Right forelimb (tissue), 1 donor: ENCODE data around the gene NCAPD3.
"Not testable (repeated sequence)": the region's sequence is repeated elsewhere in the genome, so short reads cannot be mapped to it uniquely, and the experiment has no call there.

Experiments
- DNase-seq: peaks from one replicate; pipeline ENCODE4 v3.0.0-alpha.2; 2018

The NCAPD3 gene

GRCh38 chr11:134131628-134132244 is 92.0 kb downstream of the NCAPD3 start:
- DNase-seq: no peak

GRCh38 chr11:134126217-134126822 is 97.4 kb downstream of the NCAPD3 start:
- no peak for DNase-seq

- no peak for DNase-seq
Observed at GRCh38 chr11:134125507-134125906, 98.3 kb downstream of the NCAPD3 start.

GRCh38 chr11:134124660-134125451 is 98.9 kb downstream of the NCAPD3 start:
- peak; percentile 63 for DNase-seq

- peak; percentile 79 for DNase-seq
Observed at GRCh38 chr11:134120921-134121526, 102.7 kb downstream of the NCAPD3 start.

- DNase-seq: peak; percentile 69
Observed at GRCh38 chr11:134120143-134120850, 103.5 kb downstream of the NCAPD3 start.

GRCh38 chr11:134119094-134119493 is 104.7 kb downstream of the NCAPD3 start:
- DNase-seq: no peak

GRCh38 chr11:134118006-134118405 is 105.8 kb downstream of the NCAPD3 start:
- no peak for DNase-seq

- DNase-seq: no peak
Observed at GRCh38 chr11:134116210-134116609, 107.6 kb downstream of the NCAPD3 start.

GRCh38 chr11:134113787-134114186 is 110.0 kb downstream of the NCAPD3 start:
- DNase-seq: not testable (repeated sequence)

GRCh38 chr11:134110252-134110815 is 113.4 kb downstream of the NCAPD3 start:
- no peak for DNase-seq
